CD14-positive monocyte (primary cell): ENCODE data around the gene CDK15. TPM values are rescaled to one million over a fixed set of nuclear protein-coding genes. Genes with fewer than 3 reads are reported as not detected.

Experiments
- DNase-seq, 3 donors: peaks; one replicate each; pipeline ENCODE4 v3.0.0-alpha.2; 2011 to 2022
- H2AFZ ChIP-seq: 2 replicates; pipeline ENCODE4 v1.6.0; 2012; ENCODE audit warnings: mild to moderate bottlenecking, low read depth, low read length, inconsistent platforms; ENCODE audit not compliant: insufficient read depth, poor library complexity, severe bottlenecking
- H3K27ac ChIP-seq, 2 donors: 1 replicate in 1 of 2; 2 replicates in 1 of 2; pipeline ENCODE4 v1.5.1; 2012 to 2013; ENCODE audit warnings: low read length in 2 of 2, control low read depth in 1 of 2, inconsistent platforms in 1 of 2, low read depth in 1 of 2, mild to moderate bottlenecking in 1 of 2
- H3K27me3 ChIP-seq, 2 donors: one replicate each; pipeline versions ENCODE4 v1.6.0 to v1.6.1; 2011 to 2013; ENCODE audit warnings: low read length in 2 of 2; ENCODE audit not compliant: control insufficient read depth in 2 of 2, insufficient read depth in 2 of 2
- H3K36me3 ChIP-seq, 2 donors: replicated peaks in 1 of 2; 1 replicate in 1 of 2; 2 replicates in 1 of 2; pipeline versions ENCODE4 v1.5.1 to v1.6.1; 2012 to 2013; ENCODE audit warnings: low read length in 2 of 2, control low read depth in 1 of 2, inconsistent platforms in 1 of 2, mild to moderate bottlenecking in 1 of 2; ENCODE audit not compliant: insufficient read depth in 2 of 2, control insufficient read depth in 1 of 2
- H3K4me1 ChIP-seq, 2 donors: 1 replicate in 1 of 2; 2 replicates in 1 of 2; pipeline versions ENCODE4 v1.5.1 to v1.6.1; 2012 to 2013; ENCODE audit warnings: low read length in 2 of 2, control low read depth in 1 of 2, inconsistent platforms in 1 of 2, mild to moderate bottlenecking in 1 of 2, moderate library complexity in 1 of 2; ENCODE audit not compliant: insufficient read depth in 2 of 2, control insufficient read depth in 1 of 2
- H3K4me2 ChIP-seq: replicated peaks from 2 replicates; pipeline ENCODE3; 2012; ENCODE audit warnings: low read length, moderate library complexity, mild to moderate bottlenecking; ENCODE audit not compliant: poor library complexity, severe bottlenecking; ENCODE audit errors: extremely low read depth
- H3K4me3 ChIP-seq, 3 experiments: fragments of 200-600 bp in 1 of 3; sonication (generic) in 1 of 3; replicated peaks in 1 of 3; 1 replicate in 2 of 3; 2 replicates in 1 of 3; pipeline ENCODE4 v1.5.1; 2011 to 2013; ENCODE audit warnings: low read length in 3 of 3, mild to moderate bottlenecking in 3 of 3, control low read depth in 2 of 3, low read depth in 2 of 3, inconsistent platforms in 1 of 3, moderate library complexity in 1 of 3
- H3K79me2 ChIP-seq: 2 replicates; pipeline ENCODE4 v1.6.0; 2012; ENCODE audit warnings: mild to moderate bottlenecking, control low read depth, inconsistent platforms, low read length, moderate library complexity; ENCODE audit not compliant: insufficient read depth
- H3K9ac ChIP-seq: 2 replicates; pipeline ENCODE4 v1.6.0; 2017; ENCODE audit warnings: low read length, mild to moderate bottlenecking; ENCODE audit not compliant: insufficient read depth, poor library complexity, severe bottlenecking
- H3K9me3 ChIP-seq, 2 donors: replicated peaks in 1 of 2; 1 replicate in 1 of 2; 2 replicates in 1 of 2; pipeline versions ENCODE4 v1.5.1 to v1.6.1; 2012 to 2013; ENCODE audit warnings: low read length in 2 of 2, control low read depth in 1 of 2; ENCODE audit not compliant: control insufficient read depth in 1 of 2, insufficient read depth in 1 of 2
- H4K20me1 ChIP-seq: 2 replicates; pipeline ENCODE4 v1.6.0; 2012; ENCODE audit warnings: mild to moderate bottlenecking, low read length, control low read depth, moderate library complexity; ENCODE audit not compliant: insufficient read depth
- H3K27ac Mint-ChIP-seq, 7 donors: one replicate each; pipeline ENCODE4 v1.8.0; 2020; ENCODE audit warnings: mild to moderate bottlenecking in 7 of 7, mixed read lengths in 7 of 7, moderate library complexity in 6 of 7, inconsistent platforms in 2 of 7
- H3K27me3 Mint-ChIP-seq, 3 donors: one replicate each; pipeline ENCODE4 v1.8.0; 2021 to 2022; ENCODE audit warnings: low read depth in 3 of 3, mild to moderate bottlenecking in 3 of 3, mixed read lengths in 3 of 3, moderate library complexity in 3 of 3, inconsistent platforms in 1 of 3
- H3K36me3 Mint-ChIP-seq, 2 donors: one replicate each; pipeline ENCODE4 v1.8.0; 2020; ENCODE audit warnings: mixed read lengths in 2 of 2, inconsistent platforms in 1 of 2, mild to moderate bottlenecking in 1 of 2
- H3K4me1 Mint-ChIP-seq: one replicate; pipeline ENCODE4 v1.8.0; 2020; ENCODE audit warnings: mild to moderate bottlenecking, mixed read lengths
- H3K4me3 Mint-ChIP-seq, 2 donors: one replicate each; pipeline ENCODE4 v1.8.0; 2020; ENCODE audit warnings: mild to moderate bottlenecking in 2 of 2, mixed read lengths in 2 of 2, moderate library complexity in 1 of 2
- H3K9me3 Mint-ChIP-seq, 7 donors: one replicate each; pipeline ENCODE4 v1.8.0; 2020 to 2022; ENCODE audit warnings: mixed read lengths in 7 of 7, mild to moderate bottlenecking in 6 of 7, moderate library complexity in 6 of 7, inconsistent platforms in 2 of 7
- whole genome bisulfite sequencing: methylation state at CpG from one replicate; pipeline ENCODE4 v1.1.5; 2013; ENCODE audit warnings: missing lambda C conversion rate; ENCODE audit not compliant: insufficient coverage; 5-methylcytosine and 5-hydroxymethylcytosine counted together
- intact Hi-C, 2 donors: fragments of 100-400 bp; cut with micrococcal nuclease; formaldehyde crosslinking; loops; one replicate each; pipeline versions ENCODE4 v1.15.0 to v1.15.1; 2023
- polyA plus RNA-seq, 3 donors: library from polyadenylated mRNA; depleted of rRNA in 1 of 3; unstranded in 2 of 3; stranded (reverse) in 1 of 3; fragments of 300-500 nt in 2 of 3; fragments of >200 nt in 1 of 3; fragmentation: Illumina TruSeq in 2 of 3; gene quantifications; 1 replicate in 2 of 3; 2 replicates in 1 of 3; pipeline ENCODE4 v1.2.3, GENCODE V29; 2012 to 2021
- TF ChIP-seq, protein P1 (sequence below): fragments of 200-600 bp; IDR thresholded peaks from one replicate; pipeline ENCODE4 v1.8.0; 2022; ENCODE audit warnings: antibody characterized with exemption, mild to moderate bottlenecking

CDK15 gene
- polyA plus RNA-seq, 3 donors = not detected

DNA sequence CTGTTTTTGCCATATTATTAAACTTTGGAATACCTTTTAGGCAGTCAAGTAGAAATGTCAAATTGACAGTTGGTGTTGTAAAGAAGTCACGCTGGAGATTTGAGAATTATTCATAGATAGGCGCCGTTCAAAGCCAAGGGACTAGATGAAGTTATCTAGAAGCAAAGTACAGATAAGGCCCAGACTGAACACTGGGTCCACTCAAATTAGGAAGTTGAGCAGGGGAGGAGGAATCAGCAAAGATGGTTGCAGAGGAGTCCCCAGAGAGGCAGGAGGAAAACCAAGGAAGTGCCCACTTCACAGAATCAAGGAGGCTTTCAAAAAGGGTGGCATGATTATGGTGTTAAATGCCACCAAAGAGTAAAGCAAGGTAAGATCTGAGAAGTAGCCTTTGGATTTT, 16.0 kb upstream of the CDK15 start:
- H3K36me3 Mint-ChIP-seq = no peaks in the 10 kb centered on the region
- 96% methylated on average over 3 of the region's 3 CpGs for WGBS
- H3K27me3 Mint-ChIP-seq = peaks cover 2 to 6% (median 4%) of the 10 kb centered on the region in 3 donors
- no peak for DNase-seq
- H3K27ac Mint-ChIP-seq = no peak overlapping the region
- Histone ChIP-seq H3K4me2 (no peak overlapping the region), H3K27me3 (no peaks in the 10 kb centered on the region), H3K79me2 (no peaks in the 10 kb centered on the region), H3K4me3 (no peak overlapping the region), H3K9ac (no peak overlapping the region), H3K36me3 (no peaks in the 10 kb centered on the region), H4K20me1 (no peaks in the 10 kb centered on the region), H3K4me1 (peaks cover 9 to 14% of the 10 kb centered on the region in 2 donors), H2AFZ (no peak overlapping the region), H3K27ac (no peak overlapping the region), H3K9me3 (no peaks in the 10 kb centered on the region)
- no peak overlapping the region for H3K4me3 Mint-ChIP-seq
- H3K9me3 Mint-ChIP-seq = peaks cover 0 to 1% (median 0%) of the 10 kb centered on the region in 7 donors
- TF ChIP-seq, protein P1, sequence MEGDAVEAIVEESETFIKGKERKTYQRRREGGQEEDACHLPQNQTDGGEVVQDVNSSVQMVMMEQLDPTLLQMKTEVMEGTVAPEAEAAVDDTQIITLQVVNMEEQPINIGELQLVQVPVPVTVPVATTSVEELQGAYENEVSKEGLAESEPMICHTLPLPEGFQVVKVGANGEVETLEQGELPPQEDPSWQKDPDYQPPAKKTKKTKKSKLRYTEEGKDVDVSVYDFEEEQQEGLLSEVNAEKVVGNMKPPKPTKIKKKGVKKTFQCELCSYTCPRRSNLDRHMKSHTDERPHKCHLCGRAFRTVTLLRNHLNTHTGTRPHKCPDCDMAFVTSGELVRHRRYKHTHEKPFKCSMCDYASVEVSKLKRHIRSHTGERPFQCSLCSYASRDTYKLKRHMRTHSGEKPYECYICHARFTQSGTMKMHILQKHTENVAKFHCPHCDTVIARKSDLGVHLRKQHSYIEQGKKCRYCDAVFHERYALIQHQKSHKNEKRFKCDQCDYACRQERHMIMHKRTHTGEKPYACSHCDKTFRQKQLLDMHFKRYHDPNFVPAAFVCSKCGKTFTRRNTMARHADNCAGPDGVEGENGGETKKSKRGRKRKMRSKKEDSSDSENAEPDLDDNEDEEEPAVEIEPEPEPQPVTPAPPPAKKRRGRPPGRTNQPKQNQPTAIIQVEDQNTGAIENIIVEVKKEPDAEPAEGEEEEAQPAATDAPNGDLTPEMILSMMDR = no peak
- intact Hi-C loops = no loop called here
- peaks cover 17% of the 10 kb centered on the region for H3K4me1 Mint-ChIP-seq

DNA sequence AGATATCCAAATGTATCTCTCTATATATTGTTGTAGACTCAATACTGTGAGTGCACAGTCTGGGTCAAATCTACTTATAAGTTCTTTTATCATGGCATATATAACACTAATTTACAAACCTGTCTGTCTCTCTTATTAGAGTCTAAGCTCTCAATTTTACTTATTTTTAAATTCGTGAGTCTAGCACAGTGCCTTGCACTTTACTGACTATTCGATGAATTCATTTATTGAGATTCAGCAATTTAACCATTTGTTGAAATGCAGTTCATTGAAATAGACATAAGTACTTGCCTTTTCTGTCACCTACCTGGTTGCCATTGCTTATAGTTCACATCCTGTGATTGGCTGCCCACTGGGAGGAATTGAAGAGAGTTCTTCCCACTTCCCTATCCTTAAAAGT, 15.3 kb upstream of the CDK15 start:
- peaks cover 0 to 1% (median 0%) of the 10 kb centered on the region in 7 donors for H3K9me3 Mint-ChIP-seq
- Histone ChIP-seq H3K27me3 (no peaks in the 10 kb centered on the region), H3K36me3 (no peaks in the 10 kb centered on the region), H2AFZ (no peak overlapping the region), H4K20me1 (no peaks in the 10 kb centered on the region), H3K79me2 (no peaks in the 10 kb centered on the region), H3K27ac (no peak overlapping the region), H3K9ac (no peak overlapping the region), H3K4me1 (peaks cover 9 to 14% of the 10 kb centered on the region in 2 donors), H3K4me2 (no peak overlapping the region), H3K9me3 (no peaks in the 10 kb centered on the region), H3K4me3 (no peak overlapping the region)
- intact Hi-C loops = no loop called here
- H3K27ac Mint-ChIP-seq = no peak overlapping the region
- TF ChIP-seq, protein P1 = no peak
- peaks cover 17% of the 10 kb centered on the region for H3K4me1 Mint-ChIP-seq
- H3K4me3 Mint-ChIP-seq = no peak overlapping the region
- no peaks in the 10 kb centered on the region for H3K36me3 Mint-ChIP-seq
- peaks cover 2 to 6% (median 4%) of the 10 kb centered on the region in 3 donors for H3K27me3 Mint-ChIP-seq
- no peak for DNase-seq
- WGBS = 100% methylated on average over 1 of the region's 2 CpGs
